HG02852 (cell line): Measurements from ENCODE around the gene PRKCQ.
"Not testable (repeated sequence)": the region's sequence is repeated elsewhere in the genome, so short reads cannot be mapped to it uniquely, and the experiment has no call there.

Source experiments
- ATAC-seq: cut with Tn5 transposase; IDR thresholded peaks from one replicate; pipeline ENCODE4 v1.9.1; 2021; ENCODE audit warnings: mild to moderate bottlenecking, moderate library complexity; ENCODE audit not compliant: unreplicated experiment

The PRKCQ gene

DNA sequence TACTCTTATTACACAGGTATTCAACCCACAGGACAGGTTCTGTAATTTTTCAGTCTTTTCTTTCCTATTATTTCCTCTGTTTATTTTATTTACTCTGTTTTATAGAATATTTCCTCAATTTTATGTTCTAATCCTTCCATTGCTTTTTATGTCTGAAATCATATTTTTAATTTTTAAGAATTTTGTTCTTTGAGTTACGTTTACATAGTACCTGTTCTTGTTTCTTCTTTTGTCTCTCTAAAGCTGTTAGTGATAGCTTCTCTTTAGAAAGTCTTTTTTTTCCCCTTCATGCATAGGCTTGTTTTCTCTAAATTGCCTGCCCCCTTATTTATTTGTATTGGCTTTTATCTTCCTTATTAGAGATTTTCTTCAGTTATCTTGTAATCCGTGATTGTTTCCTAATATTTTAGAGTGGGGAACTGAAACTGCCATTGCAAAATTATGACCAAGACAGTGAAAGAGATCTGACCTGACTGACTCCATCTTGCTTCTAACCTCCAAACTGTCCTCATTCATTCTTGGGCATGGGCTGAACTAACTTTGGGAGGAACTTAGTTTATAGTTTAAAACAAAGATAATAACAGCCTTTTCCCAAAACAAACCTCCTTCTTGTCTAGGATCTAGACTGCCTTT lies 189.7 kb downstream of the PRKCQ start:
- no peak for ATAC-seq

DNA sequence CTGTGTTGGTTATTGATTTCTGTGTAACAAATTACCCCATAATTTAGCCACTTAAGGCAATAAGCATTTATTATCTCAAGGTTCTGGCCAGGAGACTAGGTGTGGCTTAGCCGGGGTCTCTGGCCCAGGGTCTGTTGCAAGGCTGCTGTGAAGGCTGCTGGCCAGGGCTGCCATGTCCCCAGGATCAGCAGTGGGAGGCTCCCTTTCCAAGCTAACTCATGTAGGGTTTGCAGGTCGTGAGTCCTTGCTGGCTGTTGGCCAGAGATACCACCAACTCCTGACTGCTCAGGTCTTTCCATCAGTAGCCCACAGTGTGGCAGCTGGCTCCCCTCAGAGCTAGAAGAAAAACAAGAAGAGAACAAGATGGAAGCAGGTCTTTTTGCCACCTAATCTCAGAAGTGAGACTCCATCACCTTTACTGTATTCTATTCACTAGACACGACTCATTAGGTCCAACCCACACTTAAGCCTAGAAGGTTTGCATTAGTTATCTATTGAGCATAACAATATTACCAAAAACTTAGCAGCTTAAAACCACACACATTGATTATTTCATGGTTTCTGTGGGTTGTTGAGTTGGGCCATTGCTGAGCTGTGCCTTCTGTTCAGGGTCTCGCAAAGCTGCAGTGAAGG lies 191.7 kb downstream of the PRKCQ start:
- ATAC-seq, result no peak

DNA sequence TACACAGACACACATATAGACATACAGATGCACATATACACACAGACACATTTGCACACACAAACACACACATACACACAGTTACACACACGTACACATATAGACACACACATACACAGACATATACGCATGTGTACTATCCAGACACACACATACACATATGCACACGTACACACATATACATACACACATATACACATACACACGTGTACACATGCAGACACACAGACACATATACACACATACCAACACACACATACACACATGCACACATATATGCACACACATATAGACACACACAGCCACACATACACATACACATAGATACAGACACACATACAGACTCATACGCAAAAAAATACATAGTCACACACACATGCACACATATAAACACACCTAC lies 193.1 kb downstream of the PRKCQ start:
- ATAC-seq, result no peak

DNA sequence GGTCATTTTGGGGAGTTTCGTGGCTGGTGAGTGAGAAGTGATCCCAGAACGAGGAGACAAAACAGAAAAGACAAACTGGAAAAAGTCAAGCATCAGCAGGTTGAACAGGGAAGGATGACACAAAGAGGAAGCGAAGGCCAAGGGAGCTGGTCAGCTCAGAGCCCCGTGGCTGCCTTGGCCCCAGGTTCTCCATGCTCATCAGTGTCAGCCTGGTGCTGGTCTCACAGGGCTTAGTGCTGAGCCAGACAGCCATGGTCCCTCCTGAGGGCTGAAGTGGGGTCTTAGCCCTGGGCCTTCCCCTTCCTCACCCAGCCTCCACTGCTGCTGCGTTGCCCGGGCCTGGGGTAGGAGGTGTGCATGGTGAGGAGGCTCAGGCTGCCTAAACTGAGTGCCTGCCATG lies 193.7 kb downstream of the PRKCQ start:
- no peak for ATAC-seq

DNA sequence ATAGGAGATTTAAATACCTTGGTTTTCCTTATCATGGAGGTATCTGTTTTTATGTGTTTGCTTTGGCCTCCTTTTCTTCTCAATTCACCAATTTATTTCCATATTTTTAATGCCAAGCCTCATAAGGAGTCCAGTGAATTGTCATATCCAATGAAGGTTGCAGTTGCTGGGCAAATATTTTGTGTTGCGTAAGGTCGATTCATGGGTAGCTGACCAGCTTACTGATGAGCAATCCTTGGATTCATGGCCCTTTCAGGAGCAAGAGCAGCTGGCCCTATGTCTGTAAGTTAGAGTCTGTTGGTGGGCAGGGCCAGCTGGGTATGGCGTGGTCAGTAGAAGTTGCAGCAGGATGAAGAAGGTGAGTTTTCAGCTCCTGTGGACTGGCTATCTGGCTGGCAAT lies 194.4 kb downstream of the PRKCQ start:
- no peak for ATAC-seq

DNA sequence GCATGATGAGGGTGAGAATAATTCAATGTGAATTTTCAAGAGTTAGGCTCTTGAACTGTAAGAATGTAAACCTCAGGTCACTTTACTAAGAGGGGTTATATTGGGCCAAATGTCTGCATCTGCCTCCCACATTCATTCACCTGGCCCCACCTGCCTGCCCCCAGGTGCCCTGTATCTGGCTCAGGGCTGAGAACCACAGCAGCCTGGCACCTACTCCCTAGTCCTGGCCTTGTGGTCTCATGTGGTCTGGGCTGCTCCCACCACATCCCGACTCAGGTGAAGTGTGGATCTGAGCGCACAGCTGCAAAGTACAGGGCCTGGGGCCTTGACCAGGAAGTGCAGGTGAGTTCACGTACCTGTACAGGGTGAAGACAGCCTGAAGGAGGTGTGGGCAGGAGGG lies 195.2 kb downstream of the PRKCQ start:
- ATAC-seq, result no peak

DNA sequence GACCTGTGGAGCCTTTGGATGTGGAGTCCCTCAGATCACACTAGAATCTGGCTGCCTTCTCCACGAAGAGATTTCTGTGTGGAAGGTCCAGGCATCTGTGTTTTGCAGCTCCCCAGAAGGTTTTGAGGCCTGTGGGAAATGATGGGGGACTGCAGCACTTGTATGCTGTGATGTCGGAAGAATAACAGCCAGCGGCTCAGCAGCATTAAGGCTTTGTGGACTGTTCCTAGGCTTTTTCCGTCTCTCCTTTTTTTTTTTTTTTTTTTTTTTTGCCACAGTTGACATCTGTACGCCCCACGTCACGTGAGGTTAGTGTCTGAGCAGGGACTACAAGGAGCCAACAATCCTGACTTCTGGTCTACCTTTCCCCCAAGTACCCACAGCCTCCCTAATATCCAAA lies 196.0 kb downstream of the PRKCQ start:
- ATAC-seq, result no peak

DNA sequence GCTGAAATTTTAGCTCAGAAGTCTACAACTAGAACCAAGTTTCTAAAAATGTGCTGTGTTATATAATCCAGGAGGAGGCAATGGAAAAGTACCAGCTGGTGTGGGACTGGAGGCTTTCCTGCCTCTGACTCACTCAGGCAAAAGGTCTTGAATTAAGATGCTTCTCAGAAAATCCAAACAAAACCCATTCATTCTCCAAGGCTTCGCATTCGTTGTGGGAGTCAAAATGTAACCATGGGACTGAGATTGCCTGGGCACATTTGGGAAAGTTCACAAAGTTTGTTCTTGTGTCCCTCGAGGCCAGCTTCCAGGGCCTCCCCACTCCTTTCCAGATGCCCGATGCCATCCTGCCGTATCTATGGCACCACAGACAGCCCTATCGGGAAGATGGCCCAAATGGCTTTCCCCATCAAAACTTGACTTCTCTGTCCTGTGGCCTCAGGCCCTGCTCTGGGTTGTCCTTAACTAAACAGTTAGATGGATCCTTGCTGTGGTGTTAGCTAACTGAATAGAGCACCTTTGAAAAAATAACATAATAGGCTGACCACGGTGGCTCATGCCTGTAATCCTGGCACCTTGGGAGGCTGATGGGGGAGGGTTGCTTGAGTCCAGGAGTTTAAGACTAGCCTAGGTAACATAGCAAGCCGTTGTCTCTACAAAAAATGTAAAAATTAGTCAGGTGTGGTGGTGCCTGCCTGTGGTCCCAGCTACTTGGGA lies 196.8 kb downstream of the PRKCQ start:
- no peak for ATAC-seq

DNA sequence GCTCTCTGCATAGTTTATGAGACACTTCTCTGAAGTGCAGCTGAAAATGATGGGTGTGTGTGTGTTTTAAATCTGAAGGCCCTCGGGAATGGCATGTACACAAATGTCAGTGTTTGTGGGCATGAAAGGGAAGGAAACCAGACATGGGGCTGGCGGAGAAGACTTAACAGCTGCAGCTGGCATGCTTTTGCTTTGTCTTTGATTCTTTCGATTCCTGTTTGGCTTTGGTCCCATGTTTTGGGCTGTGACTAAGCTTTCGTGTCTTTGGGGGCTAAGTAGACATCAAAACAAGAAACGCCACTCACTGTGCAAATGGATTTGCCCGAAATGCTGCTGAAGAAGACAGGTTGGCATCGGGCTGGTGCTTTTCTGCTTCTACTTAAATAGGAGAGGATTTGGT lies 198.0 kb downstream of the PRKCQ start:
- ATAC-seq, result peak; percentile 51

DNA sequence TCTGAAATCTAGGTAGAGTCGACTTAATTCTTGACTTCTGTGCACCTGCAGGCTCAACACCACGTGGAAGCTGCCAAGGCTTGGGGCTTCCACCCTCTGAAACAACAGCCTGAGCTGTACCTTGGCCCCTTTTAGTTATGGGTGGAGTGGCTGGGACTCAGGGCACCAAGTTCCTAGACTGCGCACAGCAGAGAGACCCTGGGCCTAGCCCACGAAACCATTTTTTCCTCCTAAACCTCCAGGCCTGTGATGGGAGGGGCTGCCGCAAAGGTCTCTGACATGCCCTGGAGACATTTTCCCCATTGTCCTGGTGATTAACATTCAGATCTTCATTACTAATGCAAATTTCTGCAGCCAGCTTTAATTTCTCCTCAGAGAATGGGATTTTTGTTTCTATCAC lies 199.6 kb downstream of the PRKCQ start:
- not testable (repeated sequence) for ATAC-seq

DNA sequence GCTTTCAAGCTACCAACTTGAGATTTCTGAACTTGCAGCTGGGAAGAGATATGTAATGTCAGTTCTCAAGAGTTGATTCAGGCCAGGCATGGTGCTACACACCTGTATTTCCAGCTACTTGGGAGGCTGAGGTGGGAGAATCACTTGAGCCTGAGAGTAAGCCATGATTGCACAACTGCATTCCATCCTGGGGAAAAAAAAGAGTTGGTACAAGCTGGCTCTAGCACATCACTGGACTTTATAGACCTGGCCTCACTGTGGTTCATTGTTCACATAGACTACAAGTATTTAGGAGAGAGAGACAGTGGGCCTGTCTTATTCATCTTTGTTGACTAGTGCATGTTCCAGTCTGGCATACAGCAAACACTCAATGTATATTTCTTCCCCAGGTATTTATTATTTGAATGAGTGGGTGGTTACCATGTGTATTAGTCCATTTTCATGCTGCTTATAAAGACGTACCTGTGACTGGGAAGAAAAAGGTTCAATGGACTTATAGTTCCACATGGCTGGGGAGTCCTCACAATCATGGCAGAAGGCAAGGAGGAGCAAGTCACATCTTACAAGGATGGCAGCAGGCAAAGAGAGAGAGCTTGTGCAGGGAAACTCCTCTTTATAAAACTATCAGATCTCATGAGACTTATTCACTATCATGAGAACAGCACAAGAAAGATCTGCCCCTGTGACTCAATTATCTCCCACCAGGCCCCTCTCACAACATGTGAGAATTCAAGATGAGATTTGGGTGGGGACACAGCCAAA lies 200.9 kb downstream of the PRKCQ start:
- ATAC-seq, result no peak
